IPS-18c (cell line): ENCODE data around the gene IKZF2.

Experiments
- H3K4me3 ChIP-seq: 2 replicates; pipeline ENCODE4 v1.7.0; 2013; ENCODE audit warnings: low read depth, mild to moderate bottlenecking, low read length, moderate library complexity; ENCODE audit not compliant: insufficient read depth
- H3K9me3 ChIP-seq: one replicate; pipeline ENCODE4 v1.6.1; 2013; ENCODE audit warnings: mild to moderate bottlenecking, low read length, moderate library complexity; ENCODE audit not compliant: control insufficient read depth, insufficient read depth

IKZF2 gene

DNA sequence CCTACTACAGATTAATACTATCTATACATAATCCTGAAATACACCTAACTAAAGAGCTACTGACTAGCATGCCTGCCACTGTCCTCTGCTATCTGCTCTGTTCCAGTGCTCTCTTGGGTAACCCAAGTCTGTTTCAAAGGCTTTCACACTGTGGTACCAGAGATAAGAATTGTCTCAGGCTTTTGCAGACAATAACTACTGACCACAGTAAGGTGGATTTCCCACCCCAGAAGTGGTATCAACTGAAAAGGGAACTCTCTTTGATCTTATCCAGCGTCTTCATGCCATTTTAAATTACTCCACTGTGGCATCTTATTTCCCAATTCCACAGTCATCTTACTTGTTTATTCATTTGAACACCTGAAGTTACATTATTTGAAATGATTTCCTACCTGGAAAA is 190.2 kb downstream of the IKZF2 start:
- Histone ChIP-seq H3K4me3 (no peak overlapping the region), H3K9me3 (no peaks in the 10 kb centered on the region)

DNA sequence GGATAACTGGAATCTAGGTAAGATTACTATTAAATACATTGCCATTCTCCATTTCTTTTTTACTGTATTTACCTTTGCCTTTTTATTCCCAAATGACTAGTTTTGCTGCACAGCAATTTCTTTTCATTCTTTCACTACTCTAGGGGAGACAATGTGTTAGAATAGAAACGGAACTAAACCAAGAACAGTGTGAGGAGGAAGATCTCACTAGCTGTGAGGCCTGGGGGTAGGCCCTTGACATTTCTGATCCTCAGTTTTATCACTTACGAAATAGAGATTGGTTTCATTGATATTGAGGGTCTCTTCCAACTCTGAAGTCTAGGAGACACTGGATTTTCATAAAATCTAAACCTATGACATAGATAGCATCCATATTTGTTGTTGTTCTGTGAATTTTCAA is 191.1 kb downstream of the IKZF2 start:
- H3K9me3 ChIP-seq, result no peaks in the 10 kb centered on the region
- H3K4me3 ChIP-seq, result no peak overlapping the region

DNA sequence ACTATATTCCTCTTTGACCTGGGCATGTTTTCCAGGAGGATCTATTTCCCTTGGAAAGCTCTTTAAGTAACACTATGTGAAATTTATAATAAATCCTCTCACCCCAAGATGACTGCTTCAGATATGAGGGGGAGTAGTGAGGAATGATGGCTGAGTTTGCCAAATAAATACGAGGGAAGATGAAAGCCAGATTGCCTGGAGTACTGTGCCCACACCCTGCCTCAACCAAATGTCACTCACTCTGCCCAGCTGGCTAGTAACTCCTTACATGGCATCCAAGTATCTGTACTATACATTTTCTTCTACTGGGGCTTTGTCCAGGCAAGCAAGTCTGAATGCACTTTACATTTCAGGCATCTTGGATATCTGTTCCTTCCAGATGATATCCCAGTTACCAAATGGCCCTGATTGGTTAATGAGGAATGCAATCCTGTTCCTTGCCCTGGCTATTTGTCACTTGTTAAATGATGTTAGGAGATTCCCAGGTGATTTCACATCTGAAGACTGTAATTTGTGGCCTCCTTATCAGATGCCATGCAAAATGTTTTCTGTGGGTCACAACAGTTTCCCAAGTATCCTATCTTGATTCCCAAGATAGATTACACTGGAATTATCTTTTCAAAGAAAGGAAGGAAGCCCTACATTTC is 191.8 kb downstream of the IKZF2 start:
- no peaks in the 10 kb centered on the region for H3K9me3 ChIP-seq

DNA sequence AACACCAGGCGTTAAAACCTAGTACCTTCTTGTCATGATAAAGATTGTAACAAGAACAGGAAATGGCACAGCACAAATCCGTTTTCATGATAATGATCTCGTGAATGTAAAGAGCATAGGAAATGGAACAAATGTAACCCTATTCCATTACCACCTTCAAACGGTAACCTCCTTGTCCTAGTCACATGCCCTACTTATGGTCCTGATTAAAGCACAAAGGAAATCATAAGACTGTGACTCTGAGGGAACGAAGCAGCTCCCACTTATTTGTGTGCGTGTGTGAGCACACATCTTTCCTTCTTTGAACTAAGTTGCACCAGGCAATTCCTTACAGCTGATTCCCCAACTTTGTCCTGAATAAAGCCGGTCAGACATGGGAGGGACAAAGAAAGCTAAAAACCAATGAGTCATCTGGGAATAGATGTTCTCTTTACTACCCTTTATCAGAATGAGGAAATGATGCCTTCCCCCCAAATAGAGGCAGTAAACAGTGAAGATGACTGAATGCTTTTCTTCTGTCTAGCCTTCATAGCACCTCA is 192.6 kb downstream of the IKZF2 start:
- Histone ChIP-seq H3K9me3 (no peaks in the 10 kb centered on the region), H3K4me3 (no peak overlapping the region)

More for the DNA sequence above, 191.8 kb downstream of the IKZF2 start:
- H3K4me3 ChIP-seq, result no peak overlapping the region

DNA sequence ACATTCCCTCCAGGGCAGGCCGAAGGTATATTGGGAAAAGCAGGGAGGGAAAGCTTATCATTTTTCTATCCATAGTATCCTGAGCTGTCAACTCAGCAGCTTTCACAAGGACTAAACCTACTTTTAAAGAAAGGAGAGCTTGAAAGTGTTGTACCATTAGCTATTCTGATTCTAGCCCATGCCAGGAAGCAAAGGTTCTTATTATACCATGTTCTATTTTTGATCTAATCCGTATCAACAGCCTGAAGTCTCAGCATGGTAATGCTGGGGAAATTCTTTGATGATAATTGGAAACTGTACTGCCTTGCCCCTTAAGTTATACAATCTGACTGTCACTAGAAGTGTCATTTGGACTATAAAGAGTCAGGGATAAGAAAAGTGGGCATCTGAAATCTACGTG is 193.3 kb downstream of the IKZF2 start:
- no peaks in the 10 kb centered on the region for H3K9me3 ChIP-seq
- H3K4me3 ChIP-seq, result no peak overlapping the region

DNA sequence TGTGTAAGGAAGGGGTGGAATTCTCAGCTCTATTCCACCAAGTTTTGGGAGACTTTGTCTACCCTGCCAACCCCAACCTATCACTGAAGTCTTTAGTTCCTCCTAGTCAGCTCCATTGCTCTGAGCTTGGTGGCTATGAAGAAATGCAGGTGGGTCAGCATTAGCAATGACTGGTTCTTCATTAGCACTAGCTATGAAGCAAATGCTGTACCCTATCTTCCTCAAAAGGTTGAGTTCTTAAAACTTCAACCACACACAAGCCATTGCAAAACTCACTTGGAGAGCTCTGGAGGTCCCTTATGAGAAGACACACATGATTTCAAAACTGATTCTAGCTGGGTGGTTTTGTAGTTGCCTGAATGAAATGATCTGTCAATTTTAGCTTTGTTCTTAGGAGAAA is 193.8 kb downstream of the IKZF2 start:
- Histone ChIP-seq H3K9me3 (no peaks in the 10 kb centered on the region), H3K4me3 (no peak overlapping the region)

DNA sequence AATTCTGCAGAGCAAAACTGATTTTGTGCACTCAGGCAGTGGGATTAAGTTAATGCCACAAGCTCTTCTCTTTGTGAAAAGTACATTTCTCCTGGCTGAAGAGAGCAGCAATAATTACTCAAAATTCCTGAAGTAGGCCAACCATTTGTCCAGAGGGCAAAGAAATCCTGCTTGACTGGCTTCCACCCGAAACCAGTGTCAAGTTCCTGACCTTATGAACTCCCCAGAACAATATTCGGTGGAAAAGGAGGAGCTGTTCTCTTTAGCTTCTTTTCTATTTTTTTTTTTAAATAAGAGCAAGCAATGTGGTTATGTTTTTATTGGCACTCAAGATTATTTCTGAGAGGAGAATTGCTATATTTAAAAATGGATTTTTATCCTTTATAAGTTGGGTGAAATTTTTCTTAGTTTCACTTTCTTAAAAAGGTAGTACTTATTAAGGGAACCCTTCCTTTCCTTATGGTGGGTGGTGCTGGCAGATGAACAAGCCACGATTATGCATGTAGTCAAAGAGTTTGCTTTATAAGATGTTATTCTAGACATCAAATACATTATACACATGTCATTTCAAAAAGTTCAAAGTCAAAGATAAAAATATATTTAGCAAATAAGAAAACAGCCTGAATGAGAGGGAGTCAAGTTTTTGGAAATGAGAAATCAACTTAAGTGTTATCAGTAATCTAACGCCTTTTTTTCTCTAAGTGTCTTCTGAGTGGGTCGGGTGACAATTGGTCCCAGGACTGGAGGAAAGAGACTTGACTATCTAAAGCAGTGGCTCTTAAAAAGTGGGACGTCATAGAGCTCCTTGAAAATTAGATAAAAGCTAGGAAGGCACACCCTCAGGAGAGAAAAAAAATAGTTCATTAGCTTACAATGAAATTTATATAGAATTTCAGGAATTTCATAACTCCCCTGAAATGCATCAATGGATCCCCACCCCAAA is 194.5 kb downstream of the IKZF2 start:
- H3K4me3 ChIP-seq, result no peak overlapping the region
- no peaks in the 10 kb centered on the region for H3K9me3 ChIP-seq

DNA sequence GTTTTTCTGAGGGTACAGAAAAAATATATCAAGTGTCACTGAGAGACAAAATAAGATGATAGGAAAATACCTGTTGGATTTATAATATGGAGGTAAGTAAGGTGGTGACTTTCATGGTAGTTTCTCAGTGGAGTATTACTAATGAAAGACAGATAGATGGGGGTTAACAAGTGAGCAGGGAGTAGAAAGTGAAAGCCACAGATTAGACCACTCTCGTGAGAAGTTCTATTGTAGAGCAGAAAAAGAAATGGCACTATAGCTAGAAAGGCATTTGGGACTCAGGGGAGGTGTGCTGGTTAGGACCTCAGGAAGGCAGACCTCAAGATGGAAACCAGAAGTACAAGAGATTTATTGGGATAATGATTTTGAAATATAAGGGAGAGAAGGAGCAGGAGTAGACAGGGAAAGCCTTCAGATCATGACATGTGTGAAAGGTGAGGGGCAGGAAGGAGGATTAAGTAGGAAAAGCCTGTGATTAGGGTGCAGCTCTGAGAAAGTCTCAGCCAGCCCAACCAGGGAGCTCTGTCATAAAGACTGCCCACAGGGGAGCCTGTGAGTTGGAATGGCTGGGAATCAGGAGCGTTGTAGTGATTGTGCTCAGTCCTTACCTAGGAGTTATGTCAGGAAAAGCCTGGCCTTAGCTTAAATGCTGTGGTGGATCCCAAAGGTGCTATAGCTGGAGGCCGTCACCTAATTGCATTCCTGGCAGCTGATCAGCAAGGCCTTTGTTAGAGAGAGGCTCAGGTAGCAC is 198.1 kb downstream of the IKZF2 start:
- H3K9me3 ChIP-seq, result no peaks in the 10 kb centered on the region
- no peak overlapping the region for H3K4me3 ChIP-seq

DNA sequence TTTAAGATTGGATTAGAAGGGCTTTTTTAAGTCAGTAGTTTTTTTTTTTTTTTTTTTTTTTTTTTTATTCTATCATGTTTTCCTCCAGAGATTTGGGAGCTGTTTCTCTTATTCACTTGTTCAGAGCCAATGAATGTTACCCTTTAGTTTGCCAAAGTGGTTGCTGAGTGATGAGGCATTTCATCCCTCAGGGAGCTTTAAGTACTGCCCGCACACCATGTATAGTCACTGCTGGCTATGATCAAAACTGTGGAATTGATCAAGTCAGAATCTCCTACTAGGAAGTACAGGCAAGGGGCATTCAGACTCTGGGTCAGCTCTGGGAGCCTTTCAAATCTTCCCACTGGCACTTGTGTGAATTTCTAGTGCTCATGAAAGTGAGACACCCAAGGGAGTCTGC is 201.6 kb downstream of the IKZF2 start:
- Histone ChIP-seq H3K9me3 (no peaks in the 10 kb centered on the region), H3K4me3 (no peak overlapping the region)
